AG04449 (cell line): Measurements from ENCODE around the gene PODN.

ENCODE experiments used
- CTCF ChIA-PET: fragments of 350-600 bp; formaldehyde crosslinking; extraction: SDS; loops from one replicate; lab custom pipeline; 2021; ENCODE audit warnings: antibody characterized with exemption; lab: Yijun Ruan, JAX
- POLR2A ChIA-PET: fragments of 400-600, 350-600 bp; formaldehyde crosslinking; extraction: SDS; loops from one replicate; lab custom pipeline; 2020; ENCODE audit warnings: antibody characterized with exemption, inconsistent platforms; lab: Yijun Ruan, JAX
- DNase-seq: peaks from one replicate; pipeline ENCODE4 v3.0.0-alpha.2; 2010; ENCODE audit warnings: low read depth, low spot score
- H3K4me3 ChIP-seq: 2 replicates; pipeline ENCODE4 v1.5.1; 2011; ENCODE audit warnings: low read depth, mild to moderate bottlenecking, control low read depth, low read length
- TF ChIP-seq, protein P1 (sequence below): IDR thresholded peaks from one replicate; pipeline ENCODE4 v1.5.1; 2011; ENCODE audit warnings: mild to moderate bottlenecking, moderate library complexity, low read length, control low read depth, inconsistent platforms; ENCODE audit not compliant: insufficient read depth; ENCODE audit errors: missing control alignments

The PODN gene, protein sequence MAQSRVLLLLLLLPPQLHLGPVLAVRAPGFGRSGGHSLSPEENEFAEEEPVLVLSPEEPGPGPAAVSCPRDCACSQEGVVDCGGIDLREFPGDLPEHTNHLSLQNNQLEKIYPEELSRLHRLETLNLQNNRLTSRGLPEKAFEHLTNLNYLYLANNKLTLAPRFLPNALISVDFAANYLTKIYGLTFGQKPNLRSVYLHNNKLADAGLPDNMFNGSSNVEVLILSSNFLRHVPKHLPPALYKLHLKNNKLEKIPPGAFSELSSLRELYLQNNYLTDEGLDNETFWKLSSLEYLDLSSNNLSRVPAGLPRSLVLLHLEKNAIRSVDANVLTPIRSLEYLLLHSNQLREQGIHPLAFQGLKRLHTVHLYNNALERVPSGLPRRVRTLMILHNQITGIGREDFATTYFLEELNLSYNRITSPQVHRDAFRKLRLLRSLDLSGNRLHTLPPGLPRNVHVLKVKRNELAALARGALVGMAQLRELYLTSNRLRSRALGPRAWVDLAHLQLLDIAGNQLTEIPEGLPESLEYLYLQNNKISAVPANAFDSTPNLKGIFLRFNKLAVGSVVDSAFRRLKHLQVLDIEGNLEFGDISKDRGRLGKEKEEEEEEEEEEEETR

DNA sequence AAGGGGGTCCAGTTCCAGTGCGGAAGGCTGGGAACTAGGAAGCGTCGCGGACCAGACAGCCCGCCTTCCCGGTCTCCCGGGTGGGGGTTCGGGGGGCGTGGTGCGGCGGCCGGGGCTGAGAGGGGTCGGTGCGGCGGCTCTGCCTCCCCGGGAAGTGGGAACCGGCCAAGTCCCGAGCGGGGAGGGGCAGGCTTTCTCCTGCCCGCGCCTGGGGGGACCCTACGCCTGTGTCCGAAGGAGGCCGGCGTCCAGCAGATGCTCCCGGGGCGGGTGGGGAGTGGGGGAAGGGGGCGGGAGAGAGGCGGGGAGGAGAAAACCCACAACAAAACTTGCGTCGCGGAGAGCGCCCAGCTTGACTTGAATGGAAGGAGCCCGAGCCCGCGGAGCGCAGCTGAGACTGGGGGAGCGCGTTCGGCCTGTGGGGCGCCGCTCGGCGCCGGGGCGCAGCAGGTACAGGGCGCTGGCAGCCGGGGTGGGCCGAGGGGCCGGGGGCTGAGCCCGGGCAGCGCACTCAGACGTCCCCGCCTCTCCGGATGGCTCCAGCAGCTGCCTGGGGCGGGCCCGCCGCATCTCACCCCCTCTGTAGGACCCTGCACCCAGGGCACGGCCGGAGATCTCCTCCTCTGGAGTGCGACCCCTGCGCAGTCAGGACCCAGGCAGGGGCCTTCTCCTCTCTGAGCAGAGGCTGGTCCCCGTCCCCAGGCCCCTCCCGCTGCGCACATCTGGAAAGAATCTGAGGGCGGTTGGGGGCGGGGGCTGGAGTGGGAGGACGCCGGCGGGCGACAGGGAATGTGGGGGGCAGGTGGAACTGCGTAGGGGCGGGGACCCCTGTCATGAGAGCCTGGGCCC, at the start of gene PODN:
PODN (plus strand) TSS at position 355 of the 849 bp plus-strand sequence. CDS start 7,643 bp downstream, outside the sequence.
- ChIA-PET CTCF (interaction anchor here (0.6 to 1.1 kb wide), 2 partner anchors 18 to 130 kb away, joined by 3 to 4 read pairs; no protein-coding TSS in a partner anchor), POLR2A (interaction anchor here (1.6 kb wide), 1 partner anchor 17 kb away, joined by 3 read pairs; no protein-coding TSS in a partner anchor)
- peak within 1 kb of the TSS; percentile 65 for H3K4me3 ChIP-seq
- TF ChIP-seq, protein P1, sequence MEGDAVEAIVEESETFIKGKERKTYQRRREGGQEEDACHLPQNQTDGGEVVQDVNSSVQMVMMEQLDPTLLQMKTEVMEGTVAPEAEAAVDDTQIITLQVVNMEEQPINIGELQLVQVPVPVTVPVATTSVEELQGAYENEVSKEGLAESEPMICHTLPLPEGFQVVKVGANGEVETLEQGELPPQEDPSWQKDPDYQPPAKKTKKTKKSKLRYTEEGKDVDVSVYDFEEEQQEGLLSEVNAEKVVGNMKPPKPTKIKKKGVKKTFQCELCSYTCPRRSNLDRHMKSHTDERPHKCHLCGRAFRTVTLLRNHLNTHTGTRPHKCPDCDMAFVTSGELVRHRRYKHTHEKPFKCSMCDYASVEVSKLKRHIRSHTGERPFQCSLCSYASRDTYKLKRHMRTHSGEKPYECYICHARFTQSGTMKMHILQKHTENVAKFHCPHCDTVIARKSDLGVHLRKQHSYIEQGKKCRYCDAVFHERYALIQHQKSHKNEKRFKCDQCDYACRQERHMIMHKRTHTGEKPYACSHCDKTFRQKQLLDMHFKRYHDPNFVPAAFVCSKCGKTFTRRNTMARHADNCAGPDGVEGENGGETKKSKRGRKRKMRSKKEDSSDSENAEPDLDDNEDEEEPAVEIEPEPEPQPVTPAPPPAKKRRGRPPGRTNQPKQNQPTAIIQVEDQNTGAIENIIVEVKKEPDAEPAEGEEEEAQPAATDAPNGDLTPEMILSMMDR = no peak
- DNase-seq = no peak

DNA sequence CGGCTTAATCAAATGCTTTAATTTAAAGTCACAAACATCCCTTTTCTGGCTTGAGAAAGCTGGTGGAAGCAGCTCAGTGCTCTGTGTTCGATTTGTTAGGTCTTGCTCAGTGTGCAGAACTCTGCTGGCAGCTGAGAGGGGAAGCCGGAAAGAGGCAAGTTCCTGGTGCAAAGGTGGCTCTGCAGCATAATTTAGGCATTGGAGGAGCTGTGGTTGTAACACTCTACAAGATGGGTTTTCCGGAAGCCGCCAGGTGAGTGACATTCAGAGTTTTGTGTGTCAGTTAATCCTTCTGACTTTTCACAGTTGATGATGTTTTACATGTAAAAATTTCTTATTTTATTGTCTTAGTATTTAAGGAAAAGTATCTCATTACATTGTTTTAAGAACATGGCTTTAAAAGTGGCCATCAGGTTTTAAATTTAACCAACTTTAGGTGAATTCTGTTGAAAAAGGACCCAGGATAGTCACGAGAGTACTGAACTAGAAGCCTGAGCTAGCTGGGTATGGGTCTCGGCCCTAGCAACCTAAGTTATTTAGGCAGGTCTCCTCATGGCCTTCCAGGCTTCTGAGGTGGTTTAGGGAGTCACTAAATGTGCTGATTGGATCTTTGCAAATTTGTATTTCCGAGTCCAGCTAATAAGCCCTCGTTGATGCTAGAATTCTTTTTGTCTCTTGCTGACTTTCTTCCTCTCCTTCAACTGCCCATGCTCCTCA, 47.1 kb upstream of the PODN start:
- DNase-seq = peak; percentile 60
- TF ChIP-seq, protein P1 = no peak
- ChIA-PET CTCF (interaction anchor here (0.6 to 1.5 kb wide), 5 partner anchors 12 to 172 kb away, joined by 3 to 5 read pairs (median 4); no protein-coding TSS in a partner anchor), POLR2A (interaction anchor here (0.7 to 1.0 kb wide), 3 partner anchors 10 to 81 kb away, joined by 3 to 4 read pairs (median 4); no protein-coding TSS in a partner anchor)
- peak overlapping the region; percentile 76 for H3K4me3 ChIP-seq

DNA sequence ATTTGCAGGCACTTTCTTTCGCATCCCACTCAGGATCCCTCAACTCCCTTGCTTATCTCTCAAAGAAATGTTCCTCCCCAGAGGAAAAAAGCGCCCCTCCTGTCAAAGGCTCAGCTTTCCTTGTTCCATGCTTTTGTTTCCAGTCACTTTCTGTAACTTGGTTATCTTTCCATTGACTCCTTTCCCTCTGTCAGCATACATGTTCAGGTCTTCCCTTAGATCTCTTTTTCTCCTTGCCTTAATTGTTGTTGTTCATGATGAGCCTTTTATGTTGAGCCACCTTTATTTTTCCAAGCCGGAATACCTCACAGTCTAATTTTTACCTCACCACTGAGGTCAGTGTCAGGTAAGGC, 46.5 kb upstream of the PODN start:
- CTCF ChIA-PET = interaction anchor here (1.5 kb wide), 1 partner anchor 32 kb away, joined by 5 read pairs; no protein-coding TSS in a partner anchor
- H3K4me3 ChIP-seq = peak overlapping the region; percentile 76
- TF ChIP-seq, protein P1 = no peak
- POLR2A ChIA-PET = interaction anchor here (0.7 kb wide), 1 partner anchor 81 kb away, joined by 4 read pairs; no protein-coding TSS in a partner anchor
- DNase-seq = no peak

DNA sequence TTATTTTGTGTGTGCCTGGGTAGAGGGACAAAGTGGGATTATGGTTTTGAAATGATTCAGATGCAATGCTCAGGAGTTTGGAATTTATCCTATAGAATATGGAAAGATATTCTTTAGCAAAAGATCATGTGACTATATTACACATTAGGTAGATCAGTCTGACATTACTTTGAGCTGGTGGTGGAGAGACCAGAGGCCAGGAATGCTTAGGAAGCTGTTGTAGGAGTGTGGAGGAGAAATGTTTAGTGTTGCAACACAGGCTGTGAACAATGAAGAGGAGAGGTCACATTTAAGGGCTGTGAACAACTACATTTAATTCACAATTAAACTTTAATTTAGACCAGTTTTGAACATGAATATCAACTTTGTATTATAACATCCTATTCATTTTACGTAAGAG, 45.3 kb upstream of the PODN start:
- H3K4me3 ChIP-seq = no peak overlapping the region; the same call in 1 of the 2 replicates
- TF ChIP-seq, protein P1 = no peak
- no peak for DNase-seq
- POLR2A ChIA-PET = no interaction called here
- CTCF ChIA-PET = no interaction called here

DNA sequence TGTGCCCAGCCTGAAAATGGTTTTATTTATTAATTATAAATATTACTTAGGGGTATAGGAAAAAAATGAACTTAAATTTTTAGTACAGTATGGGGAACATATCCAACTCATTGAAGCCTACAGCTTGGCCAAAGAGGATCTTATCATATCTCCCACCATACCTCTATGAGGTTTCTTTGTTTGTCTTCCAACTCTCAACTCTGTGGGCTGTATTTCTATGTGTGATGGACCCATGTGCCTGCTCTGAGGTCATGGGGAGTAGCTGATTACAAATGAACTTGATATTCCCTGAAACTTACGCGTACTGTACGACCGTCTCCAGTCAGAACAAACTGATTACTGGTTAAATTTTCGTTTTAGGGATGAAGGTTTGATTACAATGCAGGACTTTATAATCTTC, 41.4 kb upstream of the PODN start:
- no peak for DNase-seq
- H3K4me3 ChIP-seq = no peak overlapping the region
- CTCF ChIA-PET = no interaction called here
- TF ChIP-seq, protein P1 = no peak
- POLR2A ChIA-PET = no interaction called here
